ENCODE results near the gene DECR2.

Gene DECR2

DNA sequence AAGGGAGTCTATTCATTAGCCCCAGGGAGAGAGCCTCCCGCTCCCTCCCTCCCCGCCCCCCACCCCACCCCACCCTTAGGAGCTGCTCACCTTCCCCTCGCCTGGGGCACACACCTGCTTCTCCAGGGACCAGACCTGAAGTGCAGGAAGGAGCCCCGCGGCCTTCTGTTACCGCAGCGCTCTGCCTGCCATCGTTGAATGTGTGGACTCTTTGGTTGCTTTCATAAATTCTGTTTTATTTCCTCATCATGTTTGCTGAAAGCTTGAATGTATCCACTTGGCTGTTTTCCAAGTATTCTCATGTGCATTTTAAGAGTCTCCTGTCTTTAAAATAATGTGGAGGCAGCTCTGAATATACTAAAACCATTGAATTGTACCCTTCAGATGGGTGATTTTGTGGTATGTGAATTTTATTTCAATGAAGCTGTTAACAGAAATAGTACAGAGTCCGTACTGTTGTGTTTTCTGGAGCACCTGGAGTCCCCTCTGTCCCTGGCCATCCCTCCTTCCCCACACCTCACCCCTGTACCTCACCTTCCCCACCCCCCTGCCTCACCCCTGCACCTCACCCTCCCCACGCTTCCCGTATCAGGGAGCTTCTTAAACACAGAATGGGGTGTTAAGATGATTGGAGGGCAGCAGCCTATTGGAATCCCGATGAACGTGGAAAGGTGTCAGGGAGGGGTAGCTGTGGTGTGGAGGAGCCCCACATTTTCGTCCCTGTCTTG is 49.3 kb downstream of the DECR2 start:
- no peak for DNase-seq

- DNase-seq = no peak
These were observed 52.8 kb downstream of the DECR2 start for GRCh38 chr16:454397-454940.

DNA sequence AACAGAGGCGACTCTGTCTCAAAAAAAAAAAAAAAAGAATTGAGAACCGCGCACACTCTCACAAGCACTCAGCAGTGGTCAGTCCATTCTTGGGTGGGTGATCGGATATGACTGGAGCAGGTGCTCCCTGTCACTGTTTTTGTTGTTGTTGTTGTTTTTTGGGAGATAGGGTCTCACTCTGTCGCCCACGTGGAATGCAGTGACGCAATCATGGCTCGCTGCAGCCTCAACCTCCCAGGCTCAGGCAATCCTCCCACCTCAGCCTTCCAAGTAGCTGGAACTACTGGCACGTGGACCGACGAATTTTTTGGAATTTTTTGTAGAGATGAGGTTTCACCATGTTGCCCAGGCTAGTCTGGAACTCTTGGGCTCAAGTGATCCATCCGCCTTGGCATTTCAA is 53.8 kb downstream of the DECR2 start:
- no peak for DNase-seq

- no peak for DNase-seq
These were observed 55.3 kb downstream of the DECR2 start for GRCh38 chr16:456891-457483.

- DNase-seq = no peak
These were observed 56.2 kb downstream of the DECR2 start for GRCh38 chr16:457732-458400.

DNA sequence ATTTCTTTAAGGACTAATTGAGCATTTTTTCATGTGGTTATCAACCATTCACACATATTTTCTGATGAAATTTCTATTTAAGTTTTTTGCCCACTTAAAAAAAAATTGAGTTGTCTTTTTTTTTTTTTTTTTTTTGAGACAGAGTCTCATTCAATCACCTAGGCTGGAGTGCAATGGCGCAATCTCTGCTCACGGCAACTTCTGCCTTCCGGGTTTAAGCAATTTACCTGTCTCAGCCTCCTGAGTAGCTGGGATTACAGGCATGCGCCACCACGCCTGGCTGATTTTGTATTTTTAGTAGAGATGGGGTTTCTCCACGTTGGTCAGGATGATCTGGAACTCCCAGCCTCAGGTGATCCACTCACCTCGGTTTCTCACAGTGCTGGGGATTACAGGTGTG is 58.1 kb downstream of the DECR2 start:
- DNase-seq = no peak

DNA sequence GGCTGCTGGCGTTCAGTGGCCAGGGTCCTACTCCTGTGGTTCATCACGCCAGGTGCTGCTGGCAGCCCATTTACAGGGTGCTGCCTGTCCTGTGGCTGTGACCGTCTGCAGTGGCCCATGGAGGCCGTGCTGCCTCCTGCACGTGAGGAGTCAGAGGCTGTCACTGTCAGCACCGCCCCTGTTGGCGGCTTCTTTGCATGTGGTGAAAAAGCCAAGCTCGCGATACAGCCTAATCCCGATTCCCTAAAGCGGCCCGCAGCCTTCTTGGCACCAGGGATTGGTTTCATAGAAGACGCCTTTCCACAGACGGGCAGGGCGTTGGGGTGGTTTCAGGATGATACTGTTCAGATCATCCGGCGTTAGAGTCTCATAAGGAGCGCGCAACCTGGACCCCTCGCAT is 59.1 kb downstream of the DECR2 start:
- no peak for DNase-seq
